Mesendoderm (in vitro differentiated cells): ENCODE results near the gene CHMP4A.

Experiments
- DNase-seq: peaks from one replicate; pipeline ENCODE4 v3.0.0; 2013
- H2AK5ac ChIP-seq: 2 replicates; pipeline ENCODE4 v1.6.1; 2013; ENCODE audit warnings: low read length, inconsistent platforms
- H2BK120ac ChIP-seq: 2 replicates; pipeline ENCODE4 v1.6.1; 2013; ENCODE audit warnings: low read depth, mild to moderate bottlenecking, low read length, moderate library complexity, mixed read lengths
- H2BK15ac ChIP-seq: replicated peaks from 2 replicates; pipeline ENCODE4 v1.6.1; 2013; ENCODE audit warnings: low read depth, mild to moderate bottlenecking, moderate library complexity
- H2BK5ac ChIP-seq: 2 replicates; pipeline ENCODE4 v1.6.1; 2013; ENCODE audit warnings: low read length, inconsistent platforms
- H3K18ac ChIP-seq: 2 replicates; pipeline ENCODE4 v1.6.1; 2013; ENCODE audit warnings: mild to moderate bottlenecking, low read length, mixed read lengths
- H3K23ac ChIP-seq: one replicate; pipeline ENCODE4 v1.6.1; 2013; ENCODE audit warnings: low read length
- H3K27ac ChIP-seq: 2 replicates; pipeline ENCODE4 v1.5.1; 2013; ENCODE audit warnings: low read depth, mild to moderate bottlenecking, inconsistent platforms, low read length, moderate library complexity
- H3K27me3 ChIP-seq: 2 replicates; pipeline ENCODE4 v1.6.1; 2013; ENCODE audit warnings: low read length, control low read depth, mild to moderate bottlenecking, inconsistent platforms; ENCODE audit not compliant: insufficient read depth, poor library complexity
- H3K36me3 ChIP-seq: 2 replicates; pipeline ENCODE4 v1.6.1; 2013; ENCODE audit warnings: low read length, inconsistent platforms; ENCODE audit not compliant: control insufficient read depth, insufficient read depth
- H3K4ac ChIP-seq: one replicate; pipeline ENCODE4 v1.6.1; 2013; ENCODE audit warnings: low read depth, mild to moderate bottlenecking, low read length, moderate library complexity
- H3K4me1 ChIP-seq: 2 replicates; pipeline ENCODE4 v1.6.1; 2013; ENCODE audit warnings: low read depth, low read length, inconsistent platforms; ENCODE audit not compliant: control insufficient read depth
- H3K4me2 ChIP-seq: 2 replicates; pipeline ENCODE4 v1.6.1; 2013; ENCODE audit warnings: low read length
- H3K4me3 ChIP-seq: 2 replicates; pipeline ENCODE4 v1.5.1; 2013; ENCODE audit warnings: mild to moderate bottlenecking, low read length
- H3K56ac ChIP-seq: one replicate; pipeline ENCODE4 v1.6.1; 2013; ENCODE audit warnings: low read length
- H3K79me1 ChIP-seq: 2 replicates; pipeline ENCODE4 v1.6.1; 2013; ENCODE audit warnings: low read length, inconsistent platforms
- H3K79me2 ChIP-seq: 2 replicates; pipeline ENCODE4 v1.6.1; 2013; ENCODE audit warnings: mild to moderate bottlenecking, low read length; ENCODE audit not compliant: control insufficient read depth, insufficient read depth
- H3K9ac ChIP-seq: 2 replicates; pipeline ENCODE4 v1.6.1; 2013; ENCODE audit warnings: low read length, inconsistent platforms
- H4K5ac ChIP-seq: one replicate; pipeline ENCODE4 v1.6.1; 2013; ENCODE audit warnings: low read length
- H4K8ac ChIP-seq: one replicate; pipeline ENCODE4 v1.6.1; 2013; ENCODE audit warnings: low read depth, mild to moderate bottlenecking, control low read depth, low read length, moderate library complexity
- WGBS: extraction: QIAGEN DNeasy Blood & Tissue Kit; methylation state at CpG from one replicate; pipeline ENCODE4 v1.1.7; 2013; ENCODE audit warnings: low lambda C conversion rate, missing lambda C conversion rate; ENCODE audit not compliant: insufficient coverage; ENCODE audit errors: extremely low coverage; 5-methylcytosine and 5-hydroxymethylcytosine counted together

CHMP4A gene

DNA sequence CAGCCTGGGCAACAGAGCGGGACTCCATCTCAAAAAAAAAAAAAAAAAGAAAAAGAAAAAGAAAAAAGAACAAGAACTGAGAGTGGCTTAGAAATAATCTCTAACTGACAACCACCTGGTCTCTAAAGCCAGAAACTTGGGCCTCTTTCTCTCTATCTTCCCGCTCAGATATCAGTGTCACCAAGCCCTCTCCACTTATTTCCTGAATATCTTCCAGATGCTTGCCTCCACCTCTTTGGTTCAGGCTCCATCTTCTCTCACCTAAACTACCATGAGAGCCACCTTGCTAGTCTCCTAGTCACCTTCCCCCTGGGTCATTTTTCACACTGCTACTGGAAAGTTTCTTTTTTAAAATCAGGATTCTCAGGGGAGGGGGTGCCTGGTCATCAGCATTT is 16.2 kb downstream of the CHMP4A start:
- Histone ChIP-seq H3K56ac (peak overlapping the region; percentile 49), H3K4me1 (no peaks in the 10 kb centered on the region), H3K9ac (no peak overlapping the region), H3K4me3 (no peak overlapping the region), H2BK5ac (no peak overlapping the region), H3K36me3 (peaks cover 4% of the 10 kb centered on the region), H3K4ac (no peak overlapping the region), H2BK120ac (no peak overlapping the region), H3K18ac (no peak overlapping the region), H4K8ac (no peak overlapping the region), H4K5ac (no peak overlapping the region), H3K27me3 (no peaks in the 10 kb centered on the region), H2AK5ac (no peak overlapping the region), H3K23ac (no peak overlapping the region), H3K79me1 (no peaks in the 10 kb centered on the region), H2BK15ac (no peak overlapping the region), H3K27ac (no peak overlapping the region), H3K79me2 (no peaks in the 10 kb centered on the region), H3K4me2 (no peak overlapping the region)
- WGBS = no CpG with 5 or more reads among the region's 2 CpGs
- no peak for DNase-seq

DNA sequence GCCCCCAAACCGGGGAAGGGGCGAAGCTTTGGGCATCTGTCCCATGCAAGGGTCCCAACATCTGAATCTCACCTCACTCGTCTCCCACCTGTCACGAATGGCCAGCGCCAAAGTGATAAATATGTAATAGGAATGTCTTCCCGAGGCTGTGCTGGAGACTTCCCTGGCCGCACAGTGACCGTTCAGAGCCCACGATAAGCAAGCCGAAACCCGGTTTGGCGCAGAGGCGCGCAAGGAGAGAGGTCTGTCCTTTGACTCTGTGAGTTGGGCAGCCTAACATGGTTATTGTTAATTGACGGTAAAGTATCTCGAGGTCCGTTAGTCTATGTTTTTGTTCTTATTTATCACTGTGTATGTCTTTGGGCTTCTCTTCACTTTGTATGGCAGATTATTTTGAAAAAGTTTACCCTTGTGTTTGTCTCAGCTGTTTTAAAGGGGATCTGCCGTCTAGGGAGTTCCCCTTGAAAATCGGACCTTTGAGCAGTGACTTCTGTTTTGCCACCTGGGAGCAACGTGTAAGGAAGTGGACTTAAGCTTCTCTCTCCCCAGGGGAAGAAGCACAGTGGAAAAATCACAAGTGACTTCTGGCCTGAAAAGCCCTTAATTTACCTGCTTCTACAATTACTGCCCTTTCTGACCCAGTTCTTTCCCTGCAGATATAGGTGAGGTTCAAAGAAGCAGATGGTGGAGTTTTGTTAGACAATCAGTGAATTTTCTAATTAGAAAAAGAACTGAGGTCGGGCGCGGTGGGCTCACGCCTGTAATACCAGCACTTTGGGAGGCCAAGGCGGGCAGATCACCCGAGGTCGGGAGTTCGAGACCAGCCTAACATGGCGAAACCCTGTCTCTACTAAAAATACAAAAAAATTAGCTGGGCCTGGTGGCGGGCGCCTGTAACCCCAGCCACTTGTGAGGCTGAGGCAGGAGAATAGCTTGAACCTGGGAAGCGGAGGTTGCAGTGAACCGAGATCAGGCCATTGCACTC is 16.9 kb downstream of the CHMP4A start:
- Histone ChIP-seq H3K27me3 (no peaks in the 10 kb centered on the region), H3K4me3 (peak overlapping the region; percentile 79), H3K18ac (peak overlapping the region; percentile 19), H3K9ac (peak overlapping the region; percentile 96), H3K4me1 (no peaks in the 10 kb centered on the region), H3K27ac (peak overlapping the region; percentile 59), H3K79me1 (no peaks in the 10 kb centered on the region), H2AK5ac (no peak overlapping the region), H2BK120ac (no peak overlapping the region), H4K8ac (no peak overlapping the region), H3K4ac (peak overlapping the region; percentile 17), H3K56ac (peak overlapping the region; percentile 97), H3K4me2 (peak overlapping the region; percentile 37), H2BK5ac (no peak overlapping the region), H4K5ac (no peak overlapping the region), H3K79me2 (no peaks in the 10 kb centered on the region), H3K23ac (no peak overlapping the region), H2BK15ac (no peak overlapping the region), H3K36me3 (peaks cover 4% of the 10 kb centered on the region)
- no CpG with 5 or more reads among the region's 33 CpGs for WGBS
- peak; percentile 21 for DNase-seq

DNA sequence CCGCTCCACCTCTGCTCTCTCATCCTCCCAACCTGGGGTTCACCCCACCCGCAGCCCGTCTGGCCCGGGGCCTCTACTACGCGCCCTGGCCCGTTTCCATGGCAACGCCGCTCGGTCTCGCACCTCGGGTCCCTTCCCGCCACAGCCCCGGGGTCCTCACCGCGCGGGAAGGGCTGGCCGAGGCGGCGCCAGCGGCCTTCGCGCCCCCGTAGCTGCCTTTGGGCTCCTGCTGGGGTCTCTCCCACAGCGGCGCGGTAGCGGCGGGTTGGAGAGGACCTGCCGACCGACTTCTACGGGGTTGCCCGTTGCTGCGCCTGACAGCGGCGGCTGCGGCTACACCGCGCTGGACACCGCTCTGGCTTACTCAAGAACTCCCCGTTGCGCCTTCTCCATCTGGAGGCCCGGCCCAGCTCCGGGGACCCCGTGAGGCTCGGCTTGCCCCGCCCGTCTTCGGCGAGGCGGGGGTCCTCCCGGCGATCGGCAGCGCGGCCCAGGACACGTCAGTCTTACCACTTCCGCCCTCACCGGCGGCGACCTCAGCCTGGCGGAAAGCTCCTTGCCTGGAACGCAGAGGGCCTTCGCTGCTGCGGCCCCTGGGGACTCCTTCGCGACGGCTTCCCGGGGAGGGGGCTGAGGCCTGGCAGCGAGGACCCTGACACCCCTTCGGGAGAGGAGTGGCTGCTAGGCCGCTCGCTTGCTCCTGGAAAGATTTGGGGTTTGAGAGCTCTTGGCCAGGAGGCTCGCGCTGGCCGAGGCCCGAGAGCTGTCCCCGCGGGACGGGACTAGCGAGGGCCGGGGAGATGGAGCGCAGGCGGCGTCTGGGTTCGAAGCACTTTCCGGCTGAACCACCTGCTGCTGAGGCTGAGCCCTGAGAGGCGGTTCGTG is 17.9 kb downstream of the CHMP4A start, which contains the start of gene TM9SF1:
TM9SF1 (minus strand) TSS at position 256 of the 885 bp plus-strand sequence. CDS start 422 bp downstream, outside the sequence.
- H3K79me2 ChIP-seq = no peaks in the 10 kb centered on the region
- peak within 1 kb of the TSS; percentile 71 for H3K18ac ChIP-seq
- H2BK15ac ChIP-seq = no peak within 1 kb of the TSS
- H3K27ac ChIP-seq = peak within 1 kb of the TSS; percentile 92
- no peak within 1 kb of the TSS for H2AK5ac ChIP-seq
- H3K9ac ChIP-seq = peak within 1 kb of the TSS; percentile 96
- H3K4me1 ChIP-seq = no peaks in the 10 kb centered on the region
- peaks cover 4% of the 10 kb centered on the region for H3K36me3 ChIP-seq
- DNase-seq = peak; percentile 94
- no peak within 1 kb of the TSS for H4K5ac ChIP-seq
- peak within 1 kb of the TSS; percentile 97 for H3K56ac ChIP-seq
- H2BK120ac ChIP-seq = peak within 1 kb of the TSS; percentile 15
- peak within 1 kb of the TSS; percentile 61 for H3K4me2 ChIP-seq
- peak within 1 kb of the TSS; percentile 82 for H4K8ac ChIP-seq
- peak within 1 kb of the TSS; percentile 79 for H3K4me3 ChIP-seq
- no peak within 1 kb of the TSS for H3K23ac ChIP-seq
- H2BK5ac ChIP-seq = peak within 1 kb of the TSS; percentile 91
- H3K79me1 ChIP-seq = no peaks in the 10 kb centered on the region
- H3K27me3 ChIP-seq = no peaks in the 10 kb centered on the region
- WGBS = no CpG with 5 or more reads among the region's 89 CpGs
- H3K4ac ChIP-seq = peak within 1 kb of the TSS; percentile 66

DNA sequence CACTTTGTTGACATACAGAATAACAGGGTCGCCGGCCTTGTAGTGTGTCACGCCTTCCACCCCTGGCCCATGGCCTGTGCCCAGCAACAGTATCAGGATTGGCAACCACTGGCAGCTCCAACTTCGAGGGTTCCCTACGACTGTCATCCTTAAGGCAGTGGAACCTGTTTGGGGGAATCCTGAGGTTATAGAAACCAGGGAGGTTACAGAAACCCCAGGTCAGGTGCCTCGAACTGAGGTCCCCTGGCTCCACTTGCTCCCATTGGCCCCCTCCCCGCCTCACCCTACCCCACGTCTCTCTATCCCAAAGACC is 18.5 kb downstream of the CHMP4A start:
- no CpG with 5 or more reads among the region's 8 CpGs for WGBS
- H3K4me3 ChIP-seq = peak overlapping the region; percentile 64
- no peak overlapping the region for H2BK120ac ChIP-seq

DNA sequence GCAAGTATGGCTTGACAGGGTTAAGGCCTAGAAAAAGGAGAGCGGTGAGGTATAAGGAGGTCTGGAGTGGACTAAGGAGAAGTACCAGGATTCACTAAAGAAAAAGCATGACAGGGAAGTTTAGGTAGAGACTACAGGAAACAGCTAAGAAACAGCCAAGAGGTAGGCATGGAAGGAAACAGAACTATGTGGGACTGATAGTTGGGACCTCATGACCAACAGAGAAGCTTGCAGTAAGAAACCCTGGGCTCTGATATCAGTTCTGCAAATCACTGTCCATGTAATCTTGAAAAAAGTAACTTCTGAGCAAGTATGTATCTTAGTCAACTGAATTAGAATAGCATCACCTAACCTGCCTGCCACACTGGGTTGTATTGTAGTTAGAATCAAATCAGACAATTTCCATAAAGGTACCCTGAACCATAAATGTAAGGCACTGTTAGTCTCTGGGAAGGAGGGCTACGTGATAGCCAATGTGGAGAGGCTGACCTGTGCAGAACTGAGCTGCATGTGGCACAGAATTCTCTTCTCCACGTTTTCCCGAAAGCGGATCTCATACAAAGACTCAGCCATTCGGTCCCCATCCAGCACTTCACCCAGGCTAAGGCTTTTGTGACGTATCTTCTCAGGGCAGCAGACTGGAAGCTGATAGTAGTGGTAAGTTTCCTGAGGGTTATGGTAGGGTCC is 19.0 kb downstream of the CHMP4A start:
- Histone ChIP-seq H2AK5ac (no peak overlapping the region), H3K9ac (peak overlapping the region; percentile 96), H2BK5ac (no peak overlapping the region), H3K36me3 (peaks cover 4% of the 10 kb centered on the region), H3K27me3 (no peaks in the 10 kb centered on the region), H3K79me1 (no peaks in the 10 kb centered on the region), H3K18ac (no peak overlapping the region), H3K4ac (peak overlapping the region; percentile 66), H3K4me2 (peak overlapping the region; percentile 61), H3K4me3 (no peak overlapping the region), H4K8ac (no peak overlapping the region), H3K56ac (peak overlapping the region; percentile 97), H3K23ac (no peak overlapping the region), H2BK120ac (no peak overlapping the region), H4K5ac (no peak overlapping the region), H3K4me1 (no peaks in the 10 kb centered on the region), H3K27ac (no peak overlapping the region), H2BK15ac (no peak overlapping the region), H3K79me2 (no peaks in the 10 kb centered on the region)
- WGBS = no CpG with 5 or more reads among the region's 7 CpGs
- no peak for DNase-seq

More for the DNA sequence above, 18.5 kb downstream of the CHMP4A start:
- H3K79me2 ChIP-seq = no peaks in the 10 kb centered on the region
- H3K18ac ChIP-seq = peak overlapping the region; percentile 71
- H3K4ac ChIP-seq = peak overlapping the region; percentile 66
- no peaks in the 10 kb centered on the region for H3K79me1 ChIP-seq
- H3K9ac ChIP-seq = peak overlapping the region; percentile 96
- H3K4me1 ChIP-seq = no peaks in the 10 kb centered on the region
- H2BK5ac ChIP-seq = no peak overlapping the region
- no peak overlapping the region for H3K23ac ChIP-seq
- H4K8ac ChIP-seq = peak overlapping the region; percentile 41
- no peak for DNase-seq
- no peak overlapping the region for H4K5ac ChIP-seq
- peak overlapping the region; percentile 97 for H3K56ac ChIP-seq
- no peaks in the 10 kb centered on the region for H3K27me3 ChIP-seq
- peak overlapping the region; percentile 92 for H3K27ac ChIP-seq
- H2BK15ac ChIP-seq = no peak overlapping the region
- peak overlapping the region; percentile 61 for H3K4me2 ChIP-seq
- peaks cover 4% of the 10 kb centered on the region for H3K36me3 ChIP-seq
- H2AK5ac ChIP-seq = no peak overlapping the region
